HG03521 (cell line): ENCODE measurements around the gene LRRC55.

Experiments
- ATAC-seq: cut with Tn5 transposase; IDR thresholded peaks from one replicate; pipeline ENCODE4 v1.9.1; 2021; ENCODE audit warnings: mild to moderate bottlenecking, moderate library complexity; ENCODE audit not compliant: unreplicated experiment

LRRC55 gene

GRCh38 chr11:57199330-57199729, 17.6 kb downstream of the LRRC55 start:
- ATAC-seq, result no peak

GRCh38 chr11:57200917-57201316, 19.2 kb downstream of the LRRC55 start:
- ATAC-seq, result no peak

GRCh38 chr11:57202281-57202680, 20.5 kb downstream of the LRRC55 start:
- ATAC-seq, result no peak

- ATAC-seq, result no peak
Observed at GRCh38 chr11:57203359-57203758, 21.6 kb downstream of the LRRC55 start.

GRCh38 chr11:57203882-57204480, 22.2 kb downstream of the LRRC55 start:
- no peak for ATAC-seq

DNA sequence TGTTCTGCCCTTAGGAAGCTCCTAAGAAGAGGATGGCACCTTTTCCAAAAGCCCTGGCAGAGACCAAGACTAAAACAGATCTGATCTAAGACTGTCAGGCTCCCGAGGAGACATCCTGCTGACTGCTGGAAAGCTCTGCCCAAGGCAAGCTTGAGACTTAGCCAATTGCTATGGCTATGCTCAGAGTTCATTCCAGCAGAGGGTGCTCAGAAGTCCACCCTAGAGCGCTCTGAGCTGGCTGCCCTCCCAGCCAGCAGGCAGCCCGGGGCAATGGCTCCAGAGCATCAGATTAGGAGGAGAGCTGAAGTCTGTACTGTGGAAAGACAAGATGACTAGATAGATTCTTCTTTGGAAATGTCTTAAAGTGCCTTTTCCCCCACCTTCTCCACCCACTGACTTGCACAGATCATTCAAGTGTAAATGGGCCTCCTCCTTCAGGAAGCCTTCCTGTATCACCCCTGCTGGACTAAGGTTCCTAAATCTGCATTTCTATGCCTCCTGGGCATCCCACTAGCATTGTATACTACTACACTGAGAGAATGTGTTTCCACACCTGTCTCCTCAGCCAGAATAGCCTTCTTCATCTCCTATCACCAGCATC, 23.4 kb downstream of the LRRC55 start:
- no peak for ATAC-seq

- ATAC-seq, result no peak
Observed at GRCh38 chr11:57207168-57207567, 25.4 kb downstream of the LRRC55 start.

- ATAC-seq, result no peak
Observed at GRCh38 chr11:57210781-57211180, 29.0 kb downstream of the LRRC55 start.

DNA sequence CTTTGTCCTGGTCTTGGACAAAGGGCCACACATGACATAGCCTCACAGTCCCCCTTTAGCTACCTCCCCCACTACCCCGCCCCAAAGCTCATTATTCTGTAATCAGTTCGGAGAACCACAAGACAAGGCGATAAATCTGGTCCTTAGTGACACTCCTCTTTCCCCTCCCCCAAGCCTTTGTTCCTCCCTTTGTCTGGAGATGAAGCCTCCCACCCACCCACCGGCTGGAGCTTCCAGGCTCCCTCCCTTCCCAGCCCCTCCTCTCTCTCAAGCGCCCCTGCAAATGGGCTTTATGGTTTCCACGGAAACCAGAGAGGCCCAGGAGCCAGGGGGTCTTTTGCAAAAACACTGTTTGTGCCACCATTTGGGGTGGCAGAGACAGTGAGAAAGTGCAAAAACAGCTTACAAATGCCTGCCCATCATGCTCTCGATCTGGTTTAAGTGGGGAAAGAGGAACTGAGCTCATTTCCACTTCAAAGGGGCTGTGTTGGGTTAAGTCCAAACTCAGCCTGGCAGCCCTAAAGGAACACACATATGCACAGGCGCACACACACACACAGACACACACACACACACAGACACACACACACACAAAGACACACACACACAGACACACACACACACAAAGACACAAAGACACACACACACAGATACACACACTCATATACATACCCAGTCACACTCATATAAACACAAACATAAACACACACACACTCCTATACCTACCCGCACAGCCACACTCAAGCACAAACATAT, 31.8 kb downstream of the LRRC55 start:
- no peak for ATAC-seq

DNA sequence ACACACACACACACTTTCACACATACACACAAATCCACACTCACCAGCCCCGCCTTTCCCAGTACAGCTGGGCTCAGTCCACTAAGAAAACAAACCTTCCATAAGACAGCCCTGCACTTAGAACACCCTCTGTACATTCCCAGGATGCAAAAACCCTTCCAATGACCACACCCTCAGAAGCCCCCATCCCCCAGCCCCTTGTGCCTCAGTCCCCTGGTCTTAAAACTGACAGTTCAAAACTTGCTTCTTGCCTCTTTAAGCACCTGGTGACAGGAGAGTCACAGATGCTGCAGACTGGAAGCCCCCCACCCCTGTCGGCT, 32.3 kb downstream of the LRRC55 start:
- no peak for ATAC-seq

DNA sequence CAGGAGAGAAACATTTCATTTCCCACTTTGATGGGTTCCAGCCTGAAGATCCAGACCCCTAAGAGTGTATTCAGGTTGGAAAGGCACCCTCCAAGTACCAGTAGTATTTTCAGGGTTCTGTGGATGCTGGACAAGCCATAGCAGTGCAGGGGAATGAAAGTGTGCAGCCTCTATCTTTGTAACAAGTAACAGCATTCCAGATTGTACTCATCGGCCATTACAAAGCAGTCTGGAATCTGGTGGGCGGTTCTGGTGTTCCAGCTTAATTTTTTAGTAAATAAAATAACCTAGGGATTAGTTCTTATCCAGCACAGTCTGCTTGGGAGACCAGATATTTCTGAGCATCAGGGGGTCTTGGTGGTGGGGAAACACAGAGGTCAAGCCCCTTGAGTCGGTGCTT, 32.7 kb downstream of the LRRC55 start:
- no peak for ATAC-seq

- ATAC-seq, result no peak
Observed at GRCh38 chr11:57216463-57216862, 34.7 kb downstream of the LRRC55 start.

DNA sequence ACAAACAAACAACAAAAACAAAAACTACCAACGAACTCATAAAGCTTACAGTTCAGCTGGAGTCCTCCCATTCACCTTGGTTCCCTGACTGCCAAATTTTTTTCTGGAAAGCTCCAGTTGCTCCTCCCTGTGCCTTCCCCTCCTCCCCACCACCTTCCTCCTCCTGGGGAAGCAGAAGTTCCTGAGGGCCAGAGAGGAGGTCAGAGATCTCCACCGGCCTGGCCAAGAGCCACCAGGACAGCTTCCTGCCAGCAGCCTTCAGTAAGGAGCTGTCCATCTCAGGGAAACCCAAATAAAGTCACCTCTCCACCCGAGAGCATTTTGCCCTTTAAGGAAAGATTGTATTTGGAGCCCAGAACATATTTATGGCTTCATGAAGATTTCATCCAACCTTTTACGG, 35.3 kb downstream of the LRRC55 start:
- no peak for ATAC-seq

DNA sequence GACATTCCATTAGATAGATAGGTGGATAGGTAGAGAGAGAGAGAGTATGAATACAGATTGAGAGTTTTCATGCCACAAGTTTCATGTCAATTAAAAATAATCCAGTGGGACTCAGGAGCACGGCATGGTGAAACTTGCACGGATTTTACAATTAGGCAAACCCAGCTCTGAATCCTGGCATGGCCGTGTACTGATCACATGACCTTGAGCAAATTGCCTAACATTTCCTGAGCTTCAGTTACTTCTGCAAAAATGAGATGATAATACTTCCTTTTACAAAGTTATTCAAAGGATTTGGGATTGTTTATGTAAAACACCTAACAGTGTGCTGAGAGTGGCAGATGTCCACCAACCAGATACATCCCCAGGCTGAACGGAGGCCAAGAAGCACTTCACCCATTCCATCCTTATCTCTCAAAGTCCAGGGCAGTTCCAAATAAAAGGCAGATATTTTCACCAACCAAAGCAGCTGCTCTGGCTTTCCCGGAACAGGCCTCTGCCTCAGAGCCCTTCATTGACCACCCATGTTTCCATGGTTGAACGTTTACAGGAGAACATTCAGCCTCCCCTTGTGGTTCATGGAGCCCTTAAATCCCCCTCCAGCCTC, 37.4 kb downstream of the LRRC55 start:
- no peak for ATAC-seq

GRCh38 chr11:57222239-57222638, 40.5 kb downstream of the LRRC55 start:
- no peak for ATAC-seq

- no peak for ATAC-seq
Observed at GRCh38 chr11:57223601-57224000, 41.8 kb downstream of the LRRC55 start.

- ATAC-seq, result no peak
Observed at GRCh38 chr11:57224128-57224527, 42.4 kb downstream of the LRRC55 start.

DNA sequence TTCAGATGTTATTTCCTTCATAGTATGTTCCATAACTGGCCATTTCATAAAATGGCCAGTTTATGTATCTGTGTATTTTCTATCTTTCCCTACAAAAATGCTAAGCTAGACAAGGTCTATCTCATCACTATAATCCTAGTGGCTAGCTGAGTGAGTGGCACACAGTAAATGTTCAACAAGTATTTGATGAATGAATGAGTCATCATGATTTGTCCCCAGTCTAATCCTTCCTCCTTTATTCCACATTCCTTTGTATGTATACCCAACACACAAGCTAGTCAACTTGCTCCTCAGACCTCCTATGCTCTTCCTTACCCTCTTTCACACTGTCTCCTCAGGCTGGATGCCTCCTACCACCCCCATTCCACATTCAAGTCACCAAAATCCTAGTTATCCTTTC, 42.8 kb downstream of the LRRC55 start:
- no peak for ATAC-seq

- no peak for ATAC-seq
Observed at GRCh38 chr11:57228600-57228999, 46.8 kb downstream of the LRRC55 start.

DNA sequence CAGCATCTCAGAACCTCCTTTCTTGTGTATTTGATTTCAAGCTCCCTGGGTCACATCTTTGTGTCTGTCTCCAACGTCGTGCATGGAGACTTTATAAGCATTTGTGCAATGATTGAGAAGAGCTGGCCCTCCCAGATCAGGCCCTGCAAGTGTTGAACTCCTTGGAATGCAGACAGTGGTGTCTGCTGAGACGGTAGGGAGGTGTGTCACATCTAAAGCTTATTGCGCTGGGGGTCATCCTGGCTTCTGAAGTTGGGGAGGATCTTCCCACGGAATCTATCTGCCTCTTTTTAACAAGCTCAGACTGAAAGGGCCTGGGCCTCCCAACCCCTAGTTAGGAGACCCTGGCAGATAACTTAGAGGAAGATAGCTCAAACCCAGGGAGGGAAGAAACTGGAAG, 48.6 kb downstream of the LRRC55 start:
- no peak for ATAC-seq

- no peak for ATAC-seq
Observed at GRCh38 chr11:57230791-57231538, 49.2 kb downstream of the LRRC55 start.
